SK-N-SH treated with all-trans-retinoic acid at 6 μM for 48 hours (cell line): ENCODE data around the gene DTNB.

Source experiments
- ATAC-seq: fragments of 200-7000 bp; cut with Tn5 transposase; 3 replicates; pipeline ENCODE4 v1.9.1; 2020; ENCODE audit warnings: mild to moderate bottlenecking, moderate library complexity
- ARNTL ChIP-seq: fragments of 450-650 bp; formaldehyde crosslinking; IDR thresholded peaks from 2 replicates; pipeline ENCODE4 v1.5.0; 2020; ENCODE audit warnings: low read depth, mild to moderate bottlenecking, moderate library complexity, borderline replicate concordance
- CREB5 ChIP-seq: fragments of 250-450 bp; sonication (Bioruptor Pico); IDR thresholded peaks from 2 replicates; pipeline ENCODE4 v1.5.1; 2020; ENCODE audit warnings: low read depth, mild to moderate bottlenecking, moderate library complexity
- CSDC2 ChIP-seq: fragments of 250-450 bp; sonication (Bioruptor Pico); IDR thresholded peaks from 2 replicates; pipeline ENCODE4 v1.5.0; 2020; ENCODE audit warnings: mild to moderate bottlenecking, moderate library complexity
- CSRNP3 ChIP-seq: fragments of 250-450 bp; sonication (Bioruptor Pico); IDR thresholded peaks from 2 replicates; pipeline ENCODE4 v1.5.1; 2021; ENCODE audit warnings: mild to moderate bottlenecking, moderate library complexity
- ESRRG ChIP-seq: fragments of 250-450 bp; sonication (Bioruptor Pico); IDR thresholded peaks from 2 replicates; pipeline ENCODE4 v1.6.1; 2021; ENCODE audit warnings: mild to moderate bottlenecking
- GLIS3 ChIP-seq: fragments of 250-450 bp; sonication (Bioruptor Pico); IDR thresholded peaks from 2 replicates; pipeline ENCODE4 v1.5.0; 2020; ENCODE audit warnings: mild to moderate bottlenecking, moderate library complexity
- ISL1 ChIP-seq: fragments of 250-450 bp; sonication (Bioruptor Pico); IDR thresholded peaks from 2 replicates; pipeline ENCODE4 v2.1.2; 2022; ENCODE audit warnings: mild to moderate bottlenecking, moderate library complexity
- OSR1 ChIP-seq: fragments of 250-450 bp; sonication (Bioruptor Pico); IDR thresholded peaks from 2 replicates; pipeline ENCODE4 v1.8.0; 2022; ENCODE audit warnings: moderate library complexity, mild to moderate bottlenecking, inconsistent platforms
- RARB ChIP-seq: fragments of 250-450 bp; sonication (Bioruptor Pico); IDR thresholded peaks from 2 replicates; pipeline ENCODE4 v1.8.0; 2021; ENCODE audit warnings: mild to moderate bottlenecking, moderate library complexity
- SNAI2 ChIP-seq: fragments of 250-450 bp; sonication (Bioruptor Pico); IDR thresholded peaks from 2 replicates; pipeline ENCODE4 v1.5.0; 2020; ENCODE audit warnings: mild to moderate bottlenecking, moderate library complexity
- TCF4 ChIP-seq: fragments of 250-450 bp; sonication (Bioruptor Pico); IDR thresholded peaks from 2 replicates; pipeline ENCODE4 v1.8.0; 2021; ENCODE audit warnings: mild to moderate bottlenecking, moderate library complexity, borderline replicate concordance
- TOX ChIP-seq: fragments of 250-450 bp; sonication (Bioruptor Pico); IDR thresholded peaks from 2 replicates; pipeline ENCODE4 v1.8.0; 2021; ENCODE audit warnings: mild to moderate bottlenecking, moderate library complexity, borderline replicate concordance
- ZC3H10 ChIP-seq: fragments of 250-450 bp; sonication (Bioruptor Pico); IDR thresholded peaks from 2 replicates; pipeline ENCODE4 v1.5.1; 2021; ENCODE audit warnings: mild to moderate bottlenecking, moderate library complexity
- ZFP3 ChIP-seq: fragments of 250-450 bp; sonication (Bioruptor Pico); IDR thresholded peaks from 2 replicates; pipeline ENCODE4 v1.5.0; 2020; ENCODE audit warnings: mild to moderate bottlenecking, moderate library complexity
- ZNF70 ChIP-seq: fragments of 450-650 bp; formaldehyde crosslinking; IDR thresholded peaks from 2 replicates; pipeline ENCODE4 v1.5.0; 2020; ENCODE audit warnings: mild to moderate bottlenecking, moderate library complexity
- ZNF8 ChIP-seq: fragments of 450-650 bp; formaldehyde crosslinking; IDR thresholded peaks from 2 replicates; pipeline ENCODE4 v1.5.0; 2020; ENCODE audit warnings: mild to moderate bottlenecking, moderate library complexity
- TF ChIP-seq, protein P1 (sequence below): fragments of 250-450 bp; sonication (Bioruptor Pico); IDR thresholded peaks from 2 replicates; pipeline ENCODE4 v1.8.0; 2020; ENCODE audit warnings: mild to moderate bottlenecking, moderate library complexity, borderline replicate concordance
- TF ChIP-seq, protein P2 (sequence below): fragments of 250-450 bp; sonication (Bioruptor Pico); IDR thresholded peaks from 2 replicates; pipeline ENCODE4 v1.8.0; 2021; ENCODE audit warnings: low read depth, mild to moderate bottlenecking, moderate library complexity, borderline replicate concordance
- TF ChIP-seq, protein P3 (sequence below): fragments of 250-450 bp; sonication (Bioruptor Pico); IDR thresholded peaks from 2 replicates; pipeline ENCODE4 v1.5.0; 2020; ENCODE audit warnings: mild to moderate bottlenecking, moderate library complexity

DTNB gene

DNA sequence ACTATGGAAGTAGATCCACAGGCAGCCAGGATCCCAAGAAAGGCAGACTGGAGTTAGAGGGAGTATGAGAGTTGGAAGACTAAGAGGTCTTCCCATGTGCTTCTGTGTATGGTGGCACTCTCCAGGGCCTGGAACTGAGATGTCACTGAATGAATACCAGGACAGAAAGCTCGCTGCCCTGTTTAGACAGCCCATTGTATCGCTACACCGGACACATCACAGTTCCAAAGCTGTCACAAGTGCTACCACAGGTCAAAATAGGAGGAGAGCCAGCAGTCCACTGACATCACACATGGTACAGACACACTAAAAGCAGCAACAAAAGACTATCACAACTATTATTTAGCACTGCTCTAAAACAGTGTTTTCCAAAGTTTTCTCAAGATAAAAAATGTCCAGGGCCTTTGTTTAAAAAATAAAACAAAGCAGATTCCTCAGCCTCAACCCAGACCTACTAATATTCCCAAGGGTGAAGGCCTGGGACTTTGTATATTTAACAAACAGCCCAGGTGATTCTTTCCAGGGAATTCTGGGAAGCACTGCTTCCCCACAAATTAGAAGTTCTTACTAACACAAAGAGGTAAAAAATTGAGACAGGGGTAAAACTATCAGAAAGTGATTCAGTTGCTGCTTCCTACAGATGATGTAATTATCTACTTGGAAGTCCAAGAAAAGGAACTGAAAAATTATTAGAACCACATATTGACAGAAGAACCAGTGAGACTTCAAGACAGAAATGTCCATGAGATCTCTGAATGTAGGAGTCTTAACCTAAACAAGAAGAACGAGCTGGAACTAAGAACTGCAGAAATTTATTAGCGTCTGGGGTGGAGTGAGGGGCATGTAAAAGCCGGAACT is 116.0 kb downstream of the DTNB start:
- ATAC-seq, result no peak
- TF ChIP-seq ISL1 (no peak), TOX (CRISPR knock-in tag) (no peak), ZNF70 (CRISPR knock-in tag) (no peak), ZNF8 (no peak), ARNTL (CRISPR knock-in tag) (no peak), CREB5 (CRISPR knock-in tag) (no peak), OSR1 (no peak), ZFP3 (CRISPR knock-in tag) (no peak), ZC3H10 (CRISPR knock-in tag) (no peak), GLIS3 (CRISPR knock-in tag) (no peak)
- TF ChIP-seq, protein P1, sequence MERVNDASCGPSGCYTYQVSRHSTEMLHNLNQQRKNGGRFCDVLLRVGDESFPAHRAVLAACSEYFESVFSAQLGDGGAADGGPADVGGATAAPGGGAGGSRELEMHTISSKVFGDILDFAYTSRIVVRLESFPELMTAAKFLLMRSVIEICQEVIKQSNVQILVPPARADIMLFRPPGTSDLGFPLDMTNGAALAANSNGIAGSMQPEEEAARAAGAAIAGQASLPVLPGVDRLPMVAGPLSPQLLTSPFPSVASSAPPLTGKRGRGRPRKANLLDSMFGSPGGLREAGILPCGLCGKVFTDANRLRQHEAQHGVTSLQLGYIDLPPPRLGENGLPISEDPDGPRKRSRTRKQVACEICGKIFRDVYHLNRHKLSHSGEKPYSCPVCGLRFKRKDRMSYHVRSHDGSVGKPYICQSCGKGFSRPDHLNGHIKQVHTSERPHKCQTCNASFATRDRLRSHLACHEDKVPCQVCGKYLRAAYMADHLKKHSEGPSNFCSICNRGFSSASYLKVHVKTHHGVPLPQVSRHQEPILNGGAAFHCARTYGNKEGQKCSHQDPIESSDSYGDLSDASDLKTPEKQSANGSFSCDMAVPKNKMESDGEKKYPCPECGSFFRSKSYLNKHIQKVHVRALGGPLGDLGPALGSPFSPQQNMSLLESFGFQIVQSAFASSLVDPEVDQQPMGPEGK (CRISPR knock-in tag), result no peak

DNA sequence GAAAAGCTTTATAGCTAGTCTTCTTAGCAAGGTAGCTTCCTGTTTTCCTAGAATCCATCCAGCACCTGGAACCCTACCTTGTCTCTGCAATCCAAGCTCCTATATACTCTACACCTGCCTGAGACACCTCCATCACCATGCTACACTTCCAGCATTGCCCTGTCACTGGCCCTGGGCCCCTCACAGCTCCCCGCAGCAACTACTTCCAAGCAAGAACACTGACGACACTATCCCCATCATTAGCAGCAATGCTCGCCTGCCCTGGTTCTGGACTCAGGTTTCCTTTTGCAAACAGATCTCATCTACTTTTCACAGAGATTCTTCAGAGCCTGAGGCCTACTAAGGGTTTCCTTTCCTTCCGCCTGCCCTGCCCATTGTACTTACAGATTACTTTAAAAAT is 121.1 kb downstream of the DTNB start:
- no peak for ATAC-seq

More for the DNA sequence above, 121.1 kb downstream of the DTNB start:
- TF ChIP-seq CSRNP3 (no peak), ESRRG (CRISPR knock-in tag) (no peak), TOX (CRISPR knock-in tag) (no peak), SNAI2 (CRISPR knock-in tag) (no peak), ARNTL (CRISPR knock-in tag) (no peak), TCF4 (CRISPR knock-in tag) (no peak), CSDC2 (no peak), ISL1 (no peak), RARB (no peak), ZC3H10 (CRISPR knock-in tag) (no peak), GLIS3 (CRISPR knock-in tag) (no peak)
- TF ChIP-seq, protein P2, sequence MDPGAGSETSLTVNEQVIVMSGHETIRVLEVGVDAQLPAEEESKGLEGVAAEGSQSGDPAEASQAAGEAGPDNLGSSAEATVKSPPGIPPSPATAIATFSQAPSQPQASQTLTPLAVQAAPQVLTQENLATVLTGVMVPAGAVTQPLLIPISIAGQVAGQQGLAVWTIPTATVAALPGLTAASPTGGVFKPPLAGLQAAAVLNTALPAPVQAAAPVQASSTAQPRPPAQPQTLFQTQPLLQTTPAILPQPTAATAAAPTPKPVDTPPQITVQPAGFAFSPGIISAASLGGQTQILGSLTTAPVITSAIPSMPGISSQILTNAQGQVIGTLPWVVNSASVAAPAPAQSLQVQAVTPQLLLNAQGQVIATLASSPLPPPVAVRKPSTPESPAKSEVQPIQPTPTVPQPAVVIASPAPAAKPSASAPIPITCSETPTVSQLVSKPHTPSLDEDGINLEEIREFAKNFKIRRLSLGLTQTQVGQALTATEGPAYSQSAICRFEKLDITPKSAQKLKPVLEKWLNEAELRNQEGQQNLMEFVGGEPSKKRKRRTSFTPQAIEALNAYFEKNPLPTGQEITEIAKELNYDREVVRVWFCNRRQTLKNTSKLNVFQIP (CRISPR knock-in tag), result no peak
- TF ChIP-seq, protein P3, sequence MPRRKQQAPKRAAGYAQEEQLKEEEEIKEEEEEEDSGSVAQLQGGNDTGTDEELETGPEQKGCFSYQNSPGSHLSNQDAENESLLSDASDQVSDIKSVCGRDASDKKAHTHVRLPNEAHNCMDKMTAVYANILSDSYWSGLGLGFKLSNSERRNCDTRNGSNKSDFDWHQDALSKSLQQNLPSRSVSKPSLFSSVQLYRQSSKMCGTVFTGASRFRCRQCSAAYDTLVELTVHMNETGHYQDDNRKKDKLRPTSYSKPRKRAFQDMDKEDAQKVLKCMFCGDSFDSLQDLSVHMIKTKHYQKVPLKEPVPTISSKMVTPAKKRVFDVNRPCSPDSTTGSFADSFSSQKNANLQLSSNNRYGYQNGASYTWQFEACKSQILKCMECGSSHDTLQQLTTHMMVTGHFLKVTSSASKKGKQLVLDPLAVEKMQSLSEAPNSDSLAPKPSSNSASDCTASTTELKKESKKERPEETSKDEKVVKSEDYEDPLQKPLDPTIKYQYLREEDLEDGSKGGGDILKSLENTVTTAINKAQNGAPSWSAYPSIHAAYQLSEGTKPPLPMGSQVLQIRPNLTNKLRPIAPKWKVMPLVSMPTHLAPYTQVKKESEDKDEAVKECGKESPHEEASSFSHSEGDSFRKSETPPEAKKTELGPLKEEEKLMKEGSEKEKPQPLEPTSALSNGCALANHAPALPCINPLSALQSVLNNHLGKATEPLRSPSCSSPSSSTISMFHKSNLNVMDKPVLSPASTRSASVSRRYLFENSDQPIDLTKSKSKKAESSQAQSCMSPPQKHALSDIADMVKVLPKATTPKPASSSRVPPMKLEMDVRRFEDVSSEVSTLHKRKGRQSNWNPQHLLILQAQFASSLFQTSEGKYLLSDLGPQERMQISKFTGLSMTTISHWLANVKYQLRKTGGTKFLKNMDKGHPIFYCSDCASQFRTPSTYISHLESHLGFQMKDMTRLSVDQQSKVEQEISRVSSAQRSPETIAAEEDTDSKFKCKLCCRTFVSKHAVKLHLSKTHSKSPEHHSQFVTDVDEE (CRISPR knock-in tag), result no peak
